Fibroblast of lung (primary cell): Measurements from ENCODE around the gene RPS15.

Experiments
- EZH2 ChIP-seq: IDR thresholded peaks from 2 replicates; pipeline ENCODE4 v1.5.1; 2012; ENCODE audit warnings: low read length, control low read depth, mild to moderate bottlenecking; ENCODE audit errors: missing control alignments
- TF ChIP-seq, protein P1 (sequence below), 2 donors: IDR thresholded peaks in 1 of 2; conservative IDR thresholded peaks in 1 of 2; 1 replicate in 1 of 2; 2 replicates in 1 of 2; pipeline ENCODE4 v1.5.1; 2011 to 2012; ENCODE audit warnings: low read length in 2 of 2, control low read depth in 1 of 2, inconsistent platforms in 1 of 2, low read depth in 1 of 2, mild to moderate bottlenecking in 1 of 2

DNA sequence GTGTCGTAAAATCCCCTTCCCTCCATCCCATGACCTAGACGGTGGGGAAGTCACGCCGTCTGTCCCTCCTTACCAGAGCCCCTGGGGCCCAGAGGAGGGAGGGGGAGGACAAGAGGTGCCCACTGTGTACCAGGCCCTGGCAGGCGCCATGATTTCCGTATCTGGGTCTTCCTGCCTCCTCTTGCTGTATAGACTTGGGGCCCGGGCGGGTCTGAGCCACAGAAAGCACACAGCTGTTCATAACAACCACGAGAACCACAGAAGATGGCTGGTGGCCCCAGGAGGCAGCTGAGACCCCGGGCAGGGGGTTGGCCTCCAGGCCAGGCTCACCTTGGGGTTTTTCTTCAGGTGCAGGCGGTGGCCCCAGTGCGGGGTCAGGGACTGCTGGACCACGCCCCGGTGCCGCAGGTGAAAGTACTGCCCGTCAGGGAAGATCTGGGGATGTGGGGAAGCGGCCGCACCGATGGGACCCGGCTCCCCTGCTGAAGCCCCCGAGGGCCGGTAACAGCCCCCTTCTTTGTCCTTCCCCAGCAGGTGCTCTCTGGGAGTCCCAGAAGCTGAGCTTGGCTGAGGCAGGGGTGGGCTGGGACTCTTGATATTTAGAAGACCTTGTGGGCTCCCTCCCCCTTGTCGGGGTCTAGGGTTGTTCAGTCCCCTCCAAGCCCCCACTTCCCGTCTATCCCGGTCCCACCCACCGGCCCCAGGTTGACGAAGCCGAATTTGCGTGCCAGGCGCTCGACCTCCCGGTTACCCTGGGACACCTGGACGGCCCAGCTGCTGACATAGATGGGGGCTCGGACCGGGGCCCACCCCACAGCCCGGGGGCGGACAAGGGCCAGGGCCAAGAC is 51.5 kb downstream of the RPS15 start:
- TF ChIP-seq, protein P1, sequence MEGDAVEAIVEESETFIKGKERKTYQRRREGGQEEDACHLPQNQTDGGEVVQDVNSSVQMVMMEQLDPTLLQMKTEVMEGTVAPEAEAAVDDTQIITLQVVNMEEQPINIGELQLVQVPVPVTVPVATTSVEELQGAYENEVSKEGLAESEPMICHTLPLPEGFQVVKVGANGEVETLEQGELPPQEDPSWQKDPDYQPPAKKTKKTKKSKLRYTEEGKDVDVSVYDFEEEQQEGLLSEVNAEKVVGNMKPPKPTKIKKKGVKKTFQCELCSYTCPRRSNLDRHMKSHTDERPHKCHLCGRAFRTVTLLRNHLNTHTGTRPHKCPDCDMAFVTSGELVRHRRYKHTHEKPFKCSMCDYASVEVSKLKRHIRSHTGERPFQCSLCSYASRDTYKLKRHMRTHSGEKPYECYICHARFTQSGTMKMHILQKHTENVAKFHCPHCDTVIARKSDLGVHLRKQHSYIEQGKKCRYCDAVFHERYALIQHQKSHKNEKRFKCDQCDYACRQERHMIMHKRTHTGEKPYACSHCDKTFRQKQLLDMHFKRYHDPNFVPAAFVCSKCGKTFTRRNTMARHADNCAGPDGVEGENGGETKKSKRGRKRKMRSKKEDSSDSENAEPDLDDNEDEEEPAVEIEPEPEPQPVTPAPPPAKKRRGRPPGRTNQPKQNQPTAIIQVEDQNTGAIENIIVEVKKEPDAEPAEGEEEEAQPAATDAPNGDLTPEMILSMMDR (conservative IDR thresholded peaks at IDR 0.05 in 1 of 2, IDR thresholded peaks at IDR 0.05 in 1 of 2; ENCODE audit: low read depth in 1 of 2, low read length in 2 of 2) = no peak
- no peak for TF ChIP-seq EZH2
